NAMALWA (cell line): ENCODE data around the gene CDH23.
A peak's percentile ranks its signal among the peaks of the same experiment; 100 is the strongest.
"Not testable (repeated sequence)": the region's sequence is repeated elsewhere in the genome, so short reads cannot be mapped to it uniquely, and the experiment has no call there.

Experiments used
- DNase-seq: peaks from one replicate; pipeline ENCODE4 v3.0.0-alpha.2; 2015; ENCODE audit warnings: low spot score

CDH23 gene

DNA sequence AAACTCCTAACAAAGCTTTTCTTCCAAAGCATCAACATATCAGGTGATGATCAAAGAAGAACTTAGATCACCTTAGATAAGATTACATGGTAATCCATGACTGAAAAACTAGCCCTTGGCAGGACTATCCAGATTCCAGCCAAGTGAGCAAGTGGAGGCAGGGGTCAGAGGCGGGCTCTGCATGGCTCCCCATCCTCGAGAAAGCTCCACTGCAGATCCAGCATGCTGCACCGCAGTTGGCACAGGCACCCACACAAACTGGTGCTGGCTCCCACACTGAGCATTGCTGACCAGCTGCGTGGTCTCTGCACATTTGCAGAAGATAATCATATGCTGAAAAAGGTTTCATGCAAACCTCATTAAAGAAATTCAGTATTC lies 444.2 kb downstream of the CDH23 start:
- no peak for DNase-seq

DNA sequence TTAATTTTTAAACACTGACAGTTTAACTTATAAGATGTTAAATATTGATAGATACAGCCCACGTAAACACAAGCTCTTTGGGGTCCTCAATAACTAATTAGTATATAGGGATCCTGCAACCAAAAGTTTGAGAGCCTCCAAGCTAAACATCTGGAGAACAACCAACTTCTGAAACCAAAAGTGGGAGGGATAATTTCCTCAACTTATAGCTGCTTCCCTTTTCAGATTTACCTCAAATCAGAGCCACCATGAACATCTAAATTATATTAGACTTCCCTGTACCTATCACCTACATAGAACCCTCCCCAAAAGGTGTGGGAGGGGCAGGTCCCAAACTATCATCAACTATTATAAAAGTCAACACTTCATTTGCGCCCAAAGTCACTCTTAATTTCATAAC lies 445.7 kb downstream of the CDH23 start:
- no peak for DNase-seq

DNA sequence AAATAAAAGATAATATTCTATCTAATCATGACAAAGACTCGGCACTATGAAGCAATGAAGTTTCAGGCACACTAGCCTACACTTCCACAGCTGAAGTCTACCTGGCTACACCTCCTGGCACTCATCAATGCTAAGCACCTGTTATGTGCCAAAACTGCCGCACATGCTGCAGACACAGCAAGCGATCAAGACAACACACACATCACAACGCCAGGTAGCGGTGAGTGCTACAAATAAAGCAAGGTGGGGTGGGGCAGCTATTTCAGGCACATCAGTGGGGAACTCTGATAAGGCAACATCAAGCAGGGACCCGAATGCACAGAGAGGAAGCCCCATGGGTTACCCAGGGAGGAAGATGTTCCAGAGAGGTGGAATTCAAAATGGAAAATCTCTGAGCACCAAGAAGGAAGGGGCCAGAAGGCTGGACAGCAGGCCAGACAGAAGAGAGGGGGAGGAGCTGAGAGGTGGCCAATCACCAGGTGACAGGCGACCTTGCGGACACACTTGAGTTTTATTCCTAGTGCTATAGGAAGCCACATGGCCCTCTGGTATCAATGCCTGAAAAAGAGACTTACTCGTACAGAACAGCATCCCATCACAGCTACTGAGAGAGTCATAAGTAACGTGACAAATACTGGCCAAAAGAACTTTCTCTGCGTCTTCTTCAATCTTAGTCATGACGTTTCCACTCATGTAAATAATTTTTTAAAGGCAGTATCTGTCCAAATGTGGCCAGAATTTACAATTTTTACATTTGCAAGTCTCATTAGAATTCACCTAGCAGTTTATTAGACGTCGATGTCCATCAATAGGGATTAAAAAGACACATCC lies 446.4 kb downstream of the CDH23 start:
- DNase-seq, result no peak

DNA sequence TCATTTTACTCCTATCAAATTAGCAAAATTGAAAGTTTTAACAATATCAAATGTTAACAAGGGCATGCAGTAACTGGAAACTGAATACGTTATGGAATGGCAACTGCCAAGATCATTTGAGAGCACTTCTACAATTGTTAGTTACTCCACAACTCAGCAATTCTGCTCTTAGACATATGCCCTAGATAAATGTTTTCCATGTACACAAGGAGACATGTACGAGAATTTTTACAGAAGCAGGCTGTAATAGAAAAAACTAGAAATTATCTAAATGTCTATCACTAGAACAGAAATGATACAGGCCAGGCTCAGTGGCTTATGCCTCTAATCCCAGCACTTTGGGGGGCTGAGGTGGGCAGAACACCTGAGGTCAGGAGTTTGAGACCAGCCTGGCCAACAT lies 447.4 kb downstream of the CDH23 start:
- DNase-seq, result no peak

DNA sequence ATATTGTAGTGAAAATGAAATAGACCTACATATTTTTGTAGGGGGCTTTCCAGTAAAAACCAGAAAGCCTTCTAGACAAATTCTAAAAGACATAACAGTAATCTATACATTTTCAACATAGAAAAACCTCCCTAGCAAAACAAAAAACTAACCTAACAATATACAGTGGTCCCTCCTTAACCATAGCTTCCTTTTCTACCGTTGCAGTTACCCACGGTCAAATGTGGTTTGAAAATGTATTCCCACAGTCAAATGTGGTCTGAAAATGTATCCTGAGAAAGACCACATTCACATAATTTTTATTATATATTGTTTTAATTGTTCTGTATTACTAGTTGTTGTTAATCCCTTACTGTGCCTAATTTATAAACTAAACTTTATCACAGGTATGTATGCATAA lies 448.0 kb downstream of the CDH23 start:
- no peak for DNase-seq

DNA sequence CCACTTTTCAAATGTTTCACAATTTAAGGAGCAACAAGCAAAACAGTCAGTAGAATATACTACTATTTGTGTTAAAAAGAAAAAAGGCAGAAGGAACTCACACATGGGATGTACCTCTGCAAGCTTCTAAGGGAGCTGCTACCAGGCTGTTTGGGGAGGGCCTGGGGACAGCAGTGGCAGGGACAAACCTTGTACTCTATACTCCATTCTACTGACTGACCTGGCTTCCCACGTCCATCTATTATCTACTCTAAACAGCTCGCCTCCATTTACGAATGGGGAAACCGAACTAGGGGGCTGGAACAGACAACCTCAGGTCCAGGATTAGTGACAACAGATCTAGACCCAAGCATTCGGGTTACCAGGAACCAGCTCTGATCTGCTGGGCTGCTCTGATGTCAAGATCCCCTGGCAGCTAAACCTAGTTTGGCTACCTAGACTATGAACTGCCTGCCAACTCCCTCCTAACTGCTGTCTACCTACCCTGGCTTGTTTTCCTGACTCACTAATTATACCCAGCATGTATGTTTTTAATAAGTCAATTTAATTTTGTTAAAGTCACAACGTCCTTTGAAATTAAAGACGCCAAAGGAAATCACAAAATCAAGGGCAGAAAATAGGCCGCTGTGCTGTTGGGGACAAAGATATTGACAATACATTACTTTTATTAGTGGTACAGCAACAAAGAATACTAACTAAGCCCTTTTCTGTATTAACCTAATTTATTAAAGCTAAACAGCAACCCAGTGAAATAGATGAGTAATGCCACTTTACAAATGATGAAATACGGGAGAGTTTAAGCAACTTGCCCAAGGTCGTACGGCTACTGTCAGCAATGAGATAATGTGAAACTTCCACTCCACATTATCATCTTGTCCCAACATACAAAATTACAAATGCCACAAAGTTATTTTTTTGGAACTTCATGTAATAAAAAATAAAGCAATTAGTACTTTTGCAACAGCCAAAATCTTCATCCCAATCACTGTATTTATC lies 449.0 kb downstream of the CDH23 start:
- DNase-seq, result no peak

DNA sequence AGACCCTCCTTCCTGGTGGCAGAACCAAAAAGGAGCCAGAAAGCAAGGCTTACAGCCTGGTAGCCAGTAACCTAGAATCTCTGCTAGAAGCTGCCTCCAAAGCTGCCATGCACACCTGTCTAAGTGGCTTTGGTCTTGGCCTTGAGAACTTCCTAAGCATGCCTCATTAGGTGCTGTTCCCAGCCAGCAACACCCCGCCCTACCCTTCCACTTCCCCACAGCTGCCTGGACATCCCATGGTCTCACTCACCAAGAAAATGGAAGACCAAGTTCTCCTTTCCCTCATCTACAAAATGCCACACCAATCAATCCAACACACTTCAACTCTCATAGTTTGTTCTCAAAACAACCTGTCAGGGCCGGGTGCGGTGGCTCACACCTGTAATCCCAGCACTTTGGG lies 450.1 kb downstream of the CDH23 start:
- DNase-seq, result no peak

DNA sequence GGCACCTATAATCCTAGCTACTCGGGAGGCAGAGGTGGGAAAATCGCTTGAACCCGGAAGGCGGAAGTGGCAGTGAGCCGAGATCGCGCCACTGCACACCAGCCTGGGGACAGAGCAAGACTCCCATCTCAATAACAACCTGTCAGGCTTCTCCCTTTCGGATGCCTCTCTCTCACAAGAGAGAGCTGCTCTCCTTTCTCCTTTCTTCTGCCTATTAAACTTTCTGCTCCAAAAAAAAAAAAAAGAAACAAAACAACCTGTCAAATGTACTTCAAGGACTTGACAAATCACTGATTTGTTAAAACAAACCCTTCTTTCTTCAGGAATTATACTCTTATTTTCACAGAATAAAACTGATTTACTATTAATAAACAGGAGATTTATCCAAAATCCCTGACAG lies 450.7 kb downstream of the CDH23 start:
- DNase-seq, result no peak

DNA sequence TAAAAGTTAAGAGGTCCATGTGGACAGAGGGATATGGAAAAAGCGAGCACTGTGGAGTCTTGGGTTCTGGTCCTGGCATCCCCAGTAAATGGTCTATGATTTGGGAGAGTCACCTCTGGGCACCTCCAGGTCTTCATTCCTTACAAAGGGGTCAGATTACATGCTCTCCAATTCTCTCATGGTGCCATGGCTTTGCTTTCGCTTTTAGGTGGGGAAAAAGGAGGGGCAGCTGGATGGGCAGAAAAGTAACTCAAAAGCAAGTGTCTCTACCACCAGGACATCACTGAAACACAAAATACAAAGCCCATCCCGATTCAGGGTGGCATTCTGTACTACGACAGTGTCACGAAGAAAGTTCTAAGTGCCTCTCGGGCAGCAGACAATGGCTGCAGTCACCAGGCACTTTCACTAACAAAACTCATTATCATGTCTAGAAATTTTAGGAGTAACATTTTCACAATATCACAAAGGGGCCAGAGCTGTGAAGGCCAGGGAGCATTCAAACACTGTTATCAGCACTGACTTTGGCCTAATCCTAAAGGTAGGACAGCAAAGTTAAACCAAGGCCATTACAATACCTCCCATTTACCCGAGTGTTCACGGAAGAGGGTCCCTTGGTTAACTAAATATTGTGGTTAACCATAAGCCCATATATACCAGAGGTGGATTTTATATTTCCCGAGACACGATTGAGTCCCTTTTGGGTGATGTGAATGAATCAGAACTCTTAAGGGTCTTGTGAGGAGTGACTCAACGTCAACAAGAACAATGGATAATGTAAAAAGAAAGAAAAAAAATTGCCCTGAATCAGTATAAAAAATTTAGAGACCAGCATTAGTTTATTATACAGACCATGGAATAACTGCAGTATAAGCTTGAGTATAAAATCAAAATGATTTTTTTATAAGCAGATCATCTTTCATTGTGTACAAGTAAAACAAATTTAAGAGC lies 451.9 kb downstream of the CDH23 start:
- no peak for DNase-seq

DNA sequence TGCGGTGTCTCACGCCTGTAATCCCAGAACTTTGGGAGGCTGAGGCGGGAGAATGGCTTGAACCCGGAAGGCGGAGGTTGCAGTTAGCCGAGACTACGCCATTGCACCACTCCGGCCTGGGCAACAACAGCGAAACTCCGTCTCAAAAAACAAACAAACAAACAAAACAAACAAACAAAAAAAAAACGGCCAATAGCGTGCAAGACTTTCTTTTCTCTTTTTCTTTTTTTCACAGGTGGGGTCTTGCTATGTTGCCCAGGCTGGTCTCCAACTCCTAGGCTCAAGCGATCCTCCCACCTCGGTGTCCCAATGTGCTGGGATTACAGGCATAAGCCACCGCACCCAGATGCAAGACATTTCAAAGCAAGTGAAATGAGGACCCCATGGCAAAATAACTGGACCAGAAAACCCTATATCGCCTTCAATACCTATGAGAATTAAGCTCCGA lies 452.8 kb downstream of the CDH23 start:
- DNase-seq, result no peak

DNA sequence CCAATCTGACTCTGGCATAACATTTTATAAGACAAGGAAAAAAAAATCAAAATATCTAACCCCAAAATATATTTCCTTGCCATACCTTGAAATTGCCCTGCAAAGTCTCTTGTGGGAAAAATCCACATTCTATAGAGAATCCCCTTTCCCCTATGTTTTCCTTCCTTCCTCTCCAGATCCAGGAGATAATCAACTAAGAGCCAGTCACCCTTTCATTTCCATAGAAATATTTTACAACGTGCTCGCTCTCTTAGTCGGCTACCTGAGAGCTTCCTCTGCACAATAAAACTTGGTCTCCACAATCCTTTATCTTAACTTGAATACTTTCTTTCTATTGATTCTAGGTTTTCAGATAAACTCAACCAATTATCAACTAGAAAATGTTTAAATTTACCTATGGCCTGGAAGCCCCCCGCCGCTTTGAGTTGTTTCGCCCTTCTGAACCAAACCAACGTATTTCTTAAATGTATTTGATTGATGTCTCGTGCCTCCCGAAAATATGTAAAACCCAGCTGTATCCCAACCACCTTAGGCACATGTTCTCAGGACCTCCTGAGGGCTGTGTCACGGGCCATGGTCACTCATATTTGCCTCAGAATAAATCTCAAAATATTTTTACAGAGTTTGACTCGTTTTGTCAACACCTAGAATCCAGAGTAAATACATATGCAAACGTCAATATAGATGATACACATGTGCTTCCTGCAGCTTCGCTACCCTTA lies 453.5 kb downstream of the CDH23 start:
- DNase-seq, result no peak

DNA sequence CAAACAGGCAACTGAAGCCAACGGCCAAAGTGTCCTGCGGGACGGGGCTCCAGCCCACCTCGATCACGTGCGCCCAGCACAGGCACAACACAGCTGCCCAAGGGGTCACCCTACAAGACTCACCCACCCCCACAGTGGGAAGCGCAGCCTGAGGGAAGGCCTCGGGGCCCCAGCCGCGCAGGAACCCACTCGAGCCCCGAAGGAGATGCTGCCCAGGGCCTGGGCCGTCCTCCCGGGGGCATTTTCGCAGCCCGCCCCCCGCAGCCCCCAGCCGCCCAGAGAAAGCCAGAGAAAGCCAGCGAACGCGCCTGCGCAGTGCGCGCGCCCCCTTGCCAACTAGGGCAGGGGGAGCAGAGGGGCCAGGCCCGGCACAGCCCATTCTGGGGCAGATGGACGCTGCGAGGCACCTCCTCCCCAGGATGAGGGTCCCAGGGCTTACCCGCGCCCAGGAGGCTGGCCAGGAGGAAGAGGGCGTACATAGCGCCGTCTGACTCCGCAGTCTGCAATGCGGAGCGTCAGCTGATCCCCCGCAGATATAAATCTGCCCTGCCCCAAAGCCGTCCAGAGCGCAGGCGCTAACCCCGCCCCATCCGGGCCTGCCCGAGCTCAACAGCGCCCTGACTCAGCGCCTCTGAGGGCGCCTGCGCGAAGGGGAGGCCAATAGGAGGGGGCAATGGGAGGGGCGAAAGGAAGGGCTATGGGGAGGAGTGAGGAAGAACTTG lies 454.2 kb downstream of the CDH23 start, which contains the start of gene PSAP:
Gene PSAP, minus strand, starts transcription at position 509 of the 722 bp plus-strand sequence. Its CDS starts 30 bp downstream, at position 479.
- DNase-seq, result peak; percentile 93

DNA sequence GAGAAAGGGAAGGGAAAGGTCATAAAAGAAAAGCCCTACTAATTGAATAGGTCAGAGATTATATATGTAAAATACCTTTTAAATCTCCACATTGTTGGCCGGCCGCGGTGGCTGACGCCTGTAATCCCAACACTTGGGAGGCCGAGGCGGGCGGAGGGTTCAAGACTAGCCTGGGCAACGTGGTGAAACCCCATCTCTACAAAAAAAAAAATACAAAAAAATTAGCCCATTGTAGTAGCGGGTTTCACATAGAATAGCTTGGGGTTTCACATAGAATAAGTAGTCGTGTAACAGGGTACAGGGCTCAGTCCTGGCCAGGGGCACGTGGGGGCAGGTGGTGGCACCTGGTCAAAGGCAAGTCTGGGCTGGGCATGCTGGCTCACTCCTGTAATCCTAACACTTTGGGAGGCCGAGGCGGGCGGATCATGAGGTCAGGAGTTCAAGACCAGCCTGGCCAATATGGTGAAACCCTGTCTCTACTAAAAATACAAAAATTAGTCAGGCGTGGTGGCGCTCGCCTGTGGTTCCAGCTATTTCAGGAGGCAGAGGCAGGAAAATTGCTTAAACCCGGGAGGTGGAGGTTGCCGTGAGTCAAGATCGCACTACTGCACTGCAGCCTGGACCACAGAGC lies 454.9 kb downstream of the CDH23 start:
- DNase-seq, result not testable (repeated sequence)

DNA sequence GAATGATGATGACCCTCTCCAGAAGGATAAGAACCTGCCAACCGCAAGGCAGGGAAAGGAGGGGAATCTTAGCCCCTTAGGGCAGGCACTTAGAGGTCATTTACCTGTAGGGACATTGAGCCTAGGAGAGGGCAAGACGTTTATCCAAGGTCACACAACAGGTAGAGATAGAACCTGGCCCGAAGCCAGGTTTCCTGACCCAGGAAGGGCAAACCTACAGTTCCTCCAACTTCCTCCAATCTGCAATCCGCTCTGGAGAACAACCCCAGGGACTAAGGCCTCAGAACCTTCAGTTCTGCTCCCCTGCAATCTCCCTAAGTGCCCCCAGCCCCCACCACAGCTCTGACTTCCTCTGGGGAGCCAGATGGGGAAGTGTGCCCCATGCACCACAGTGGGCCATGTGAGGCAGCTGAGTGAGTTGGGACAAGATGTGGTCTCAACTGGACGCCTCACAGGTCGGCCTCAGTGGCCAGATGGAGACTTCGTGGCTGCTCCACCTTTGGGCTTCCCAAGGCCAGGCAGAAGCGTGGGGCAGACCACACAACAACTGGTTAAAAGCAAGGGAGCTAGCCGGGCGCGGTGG lies 455.7 kb downstream of the CDH23 start:
- peak; percentile 27 for DNase-seq

DNA sequence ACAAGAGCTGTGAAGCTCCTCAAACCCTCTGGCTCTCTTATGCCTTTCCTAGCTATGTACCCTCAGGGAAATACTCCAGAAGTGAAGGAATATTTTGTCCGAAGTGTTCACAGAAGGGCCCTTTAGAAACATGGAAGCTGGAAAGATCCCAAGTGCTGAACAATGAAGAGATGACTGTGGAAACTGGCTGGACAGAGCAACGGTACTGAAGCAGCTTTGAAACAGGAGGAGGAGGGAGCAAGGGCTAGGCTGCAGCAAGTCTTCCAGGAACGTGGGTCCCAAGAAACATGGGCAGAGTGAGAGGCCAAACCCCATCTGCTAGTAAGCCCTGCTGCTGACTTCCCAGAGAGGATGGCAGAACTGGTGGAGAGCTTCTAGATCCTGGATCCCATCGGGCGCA lies 457.3 kb downstream of the CDH23 start:
- DNase-seq, result no peak

DNA sequence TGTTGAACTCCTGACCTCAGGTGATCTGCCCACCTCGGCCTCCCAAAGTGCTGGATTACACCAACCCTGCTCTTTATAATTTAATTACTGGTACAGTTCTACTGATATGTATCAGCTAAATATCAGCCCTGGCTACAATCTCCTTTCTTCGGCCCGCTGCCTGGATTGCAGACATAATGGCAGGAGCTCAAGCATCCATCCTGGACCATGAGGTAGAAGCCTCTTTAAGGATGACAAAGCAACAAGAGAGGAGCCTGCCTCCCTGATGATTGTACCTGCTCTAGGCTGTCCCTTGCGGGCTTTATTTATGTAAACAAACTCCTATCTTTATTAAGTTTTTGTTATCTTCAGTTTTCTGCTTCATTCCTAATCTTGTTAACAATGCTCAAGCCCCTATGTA lies 459.9 kb downstream of the CDH23 start:
- no peak for DNase-seq

DNA sequence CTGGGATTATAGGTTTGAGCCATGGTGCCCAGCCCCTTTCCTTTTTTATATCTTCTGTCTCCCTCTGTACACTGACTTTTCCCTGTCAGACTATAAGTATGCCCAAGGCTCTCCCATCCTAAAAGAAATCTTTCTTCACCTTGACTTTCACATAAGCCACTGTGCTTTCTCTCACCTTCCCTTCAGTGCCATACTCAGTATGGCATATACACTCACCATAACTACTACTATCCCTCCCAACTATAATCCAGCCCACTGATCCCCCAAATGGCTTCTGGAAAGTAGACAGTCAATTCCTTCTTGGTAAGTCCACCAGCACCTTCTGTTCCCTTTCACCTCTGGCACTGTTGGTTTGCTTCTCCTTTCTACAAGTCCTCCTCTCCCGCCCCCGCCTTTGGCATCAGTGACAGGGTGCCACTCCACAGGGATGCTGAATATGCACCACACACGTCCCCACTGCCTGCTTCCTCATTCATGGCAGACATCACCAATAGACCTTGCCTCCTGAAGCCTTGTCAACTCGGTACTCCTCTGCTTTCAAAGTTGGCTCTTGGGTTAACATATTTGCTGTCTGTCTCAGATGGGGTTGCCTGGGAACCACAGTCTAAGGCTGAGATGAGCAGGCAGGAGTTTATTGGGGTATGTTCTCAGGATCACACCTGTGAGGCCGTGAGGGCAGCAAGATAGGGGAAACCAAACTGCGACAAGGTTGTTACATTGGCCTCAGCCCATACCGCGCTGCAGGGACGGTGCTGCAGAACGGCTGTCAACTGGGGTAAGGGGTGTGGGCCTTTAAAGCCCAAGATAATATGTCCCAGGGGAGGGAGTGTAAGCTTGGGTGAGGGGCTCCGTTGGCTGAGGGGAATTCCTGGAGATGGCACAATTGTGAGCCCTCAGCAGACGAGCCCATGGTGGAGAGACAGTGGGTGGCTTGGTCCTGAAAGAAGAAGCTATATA lies 461.5 kb downstream of the CDH23 start:
- no peak for DNase-seq
